Osteocyte (in vitro differentiated cells): ENCODE results near the gene NDUFB2. TPM values are rescaled to one million over a fixed set of nuclear protein-coding genes. Genes with fewer than 3 reads are reported as not detected.

Experiments
- DNase-seq: peaks from one replicate; pipeline ENCODE4 v3.0.0; 2021; ENCODE audit warnings: mixed read lengths; ENCODE audit not compliant: unreplicated experiment; ENCODE audit errors: extremely low spot score
- H3K27ac Mint-ChIP-seq: one replicate; pipeline ENCODE4 v1.8.0; 2021; ENCODE audit warnings: mild to moderate bottlenecking, mixed read lengths; ENCODE audit not compliant: unreplicated experiment
- H3K27me3 Mint-ChIP-seq: one replicate; pipeline ENCODE4 v1.8.0; 2021; ENCODE audit warnings: mixed read lengths; ENCODE audit not compliant: unreplicated experiment
- H3K36me3 Mint-ChIP-seq: one replicate; pipeline ENCODE4 v1.8.0; 2021; ENCODE audit warnings: mixed read lengths; ENCODE audit not compliant: unreplicated experiment
- H3K4me1 Mint-ChIP-seq: one replicate; pipeline ENCODE4 v1.8.0; 2021; ENCODE audit warnings: mixed read lengths; ENCODE audit not compliant: unreplicated experiment
- H3K4me3 Mint-ChIP-seq: one replicate; pipeline ENCODE4 v1.8.0; 2021; ENCODE audit warnings: mild to moderate bottlenecking, moderate library complexity, mixed read lengths; ENCODE audit not compliant: unreplicated experiment
- H3K9me3 Mint-ChIP-seq: one replicate; pipeline ENCODE4 v1.8.0; 2021; ENCODE audit warnings: mixed read lengths; ENCODE audit not compliant: unreplicated experiment
- CTCF ChIP-seq: fragments of 200-600 bp; sonication (generic); IDR thresholded peaks from 2 replicates; pipeline ENCODE4 v1.5.0; 2021; ENCODE audit warnings: antibody characterized with exemption, mild to moderate bottlenecking, moderate library complexity
- total RNA-seq: library from RNA; stranded (reverse); gene quantifications from 2 replicates; pipeline ENCODE4 v1.2.1, GENCODE V29; 2021

The NDUFB2 gene
- total RNA-seq, 1 donor from 2014 or later: 184 TPM

- no peak for TF ChIP-seq CTCF
- Mint-ChIP-seq H3K27ac (no peak overlapping the region), H3K36me3 (peaks cover 29% of the 10 kb centered on the region), H3K4me3 (no peak overlapping the region), H3K4me1 (peaks cover 5% of the 10 kb centered on the region), H3K27me3 (no peaks in the 10 kb centered on the region), H3K9me3 (no peaks in the 10 kb centered on the region)
- DNase-seq: peak; percentile 46
Measured at GRCh38 chr7:140683657-140684056, 12.9 kb upstream of the NDUFB2 start.

DNA sequence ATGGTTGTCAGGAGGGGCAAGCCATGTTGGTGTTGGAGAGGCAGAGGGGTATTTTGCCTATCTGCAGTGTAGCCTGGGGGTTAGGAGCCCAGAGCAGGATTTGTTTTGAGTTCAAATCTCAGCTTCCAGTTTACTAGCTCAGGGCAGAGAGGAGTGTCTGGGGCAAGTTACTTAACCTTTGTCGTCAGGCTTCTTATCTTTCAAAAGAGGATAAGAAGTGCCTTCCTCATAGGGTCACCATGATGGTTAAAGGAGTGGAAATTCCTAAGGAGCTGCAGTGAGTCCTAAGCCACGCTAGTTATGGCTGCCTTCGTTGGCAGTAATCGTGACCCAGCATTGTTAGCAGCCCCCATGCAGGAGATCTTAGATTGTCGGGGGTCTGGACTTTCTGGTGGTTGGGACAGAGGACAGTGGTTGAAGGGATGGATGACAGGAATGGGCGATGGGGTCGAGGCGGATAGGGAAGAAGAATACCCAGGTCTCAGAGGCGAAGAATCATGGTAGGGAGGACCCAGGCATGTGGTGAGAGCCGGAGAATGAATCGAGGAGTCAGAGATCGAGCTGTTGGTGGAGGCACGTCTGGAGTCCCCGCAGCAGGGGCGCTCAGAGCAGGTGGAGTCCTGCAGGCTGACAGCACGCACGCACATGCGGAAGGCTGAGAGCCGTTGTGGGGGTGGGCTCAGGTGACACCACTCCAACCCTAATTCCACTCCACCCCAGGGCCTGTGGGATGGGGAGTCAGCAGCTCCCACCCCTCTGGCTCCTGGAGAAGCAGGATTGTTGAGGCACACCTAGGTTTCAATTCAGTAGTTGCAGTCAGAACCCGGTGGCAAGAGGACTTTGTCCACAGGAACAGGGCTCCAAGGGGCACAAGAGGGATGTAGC, 12.2 kb upstream of the NDUFB2 start:
- Mint-ChIP-seq H3K9me3 (no peaks in the 10 kb centered on the region), H3K27me3 (no peaks in the 10 kb centered on the region), H3K36me3 (peaks cover 26% of the 10 kb centered on the region), H3K27ac (no peak overlapping the region), H3K4me3 (no peak overlapping the region), H3K4me1 (peaks cover 5% of the 10 kb centered on the region)
- no peak for TF ChIP-seq CTCF
- DNase-seq: peak; percentile 81

GRCh38 chr7:140685407-140686087, 11.0 kb upstream of the NDUFB2 start:
- no peak overlapping the region for H3K27ac Mint-ChIP-seq
- peaks cover 25% of the 10 kb centered on the region for H3K36me3 Mint-ChIP-seq
- TF ChIP-seq CTCF: no peak
- DNase-seq: peak; percentile 57
- peaks cover 5% of the 10 kb centered on the region for H3K4me1 Mint-ChIP-seq
- no peaks in the 10 kb centered on the region for H3K27me3 Mint-ChIP-seq
- no peak overlapping the region for H3K4me3 Mint-ChIP-seq
- H3K9me3 Mint-ChIP-seq: no peaks in the 10 kb centered on the region

DNA sequence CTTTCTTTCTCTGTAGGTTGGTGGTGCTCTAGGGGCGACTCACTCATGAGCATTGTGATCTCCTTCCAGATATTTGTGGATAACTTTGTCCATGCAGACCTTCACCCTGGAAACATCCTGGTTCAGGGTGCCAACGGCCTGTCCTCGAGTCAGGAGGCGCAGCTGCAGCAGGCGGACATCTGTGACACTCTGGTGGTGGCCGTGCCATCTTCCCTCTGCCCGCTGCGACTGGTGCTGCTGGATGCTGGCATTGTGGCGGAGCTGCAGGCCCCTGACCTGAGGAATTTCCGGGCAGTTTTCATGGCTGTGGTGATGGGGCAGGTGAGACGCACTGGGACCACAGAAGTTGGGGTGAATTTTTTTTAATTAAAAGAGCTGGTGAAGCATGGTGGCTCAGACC, 9.6 kb upstream of the NDUFB2 start:
- Mint-ChIP-seq H3K9me3 (no peaks in the 10 kb centered on the region), H3K36me3 (peaks cover 26% of the 10 kb centered on the region), H3K4me3 (no peak overlapping the region), H3K27ac (no peak overlapping the region), H3K27me3 (no peaks in the 10 kb centered on the region), H3K4me1 (peaks cover 5% of the 10 kb centered on the region)
- DNase-seq: peak; percentile 63
- no peak for TF ChIP-seq CTCF

GRCh38 chr7:140688341-140688740, 8.2 kb upstream of the NDUFB2 start:
- Mint-ChIP-seq H3K4me3 (no peak overlapping the region), H3K27ac (no peak overlapping the region), H3K36me3 (peaks cover 29% of the 10 kb centered on the region), H3K27me3 (no peaks in the 10 kb centered on the region), H3K9me3 (no peaks in the 10 kb centered on the region), H3K4me1 (peaks cover 5% of the 10 kb centered on the region)
- TF ChIP-seq CTCF: no peak
- peak; percentile 57 for DNase-seq
